HepG2 (cell line): ENCODE data around the gene SS18L1. TPM values are rescaled to one million over a fixed set of nuclear protein-coding genes. Genes with fewer than 3 reads are reported as not detected.

ENCODE experiments used
- ATAC-seq: fragments of 200-7000 bp; cut with Tn5 transposase; 3 replicates; pipeline ENCODE4 v1.9.1; 2020; ENCODE audit warnings: mild to moderate bottlenecking, moderate library complexity
- BruUV-seq: library from RNA; stranded (reverse); fragments of 400-500 nt; replicated peaks from 2 replicates; lab custom pipeline; 2021; lab: Mats Ljungman, UMichigan
- CTCF ChIA-PET: fragments of 300-600 bp; formaldehyde crosslinking; extraction: SDS; loops from one replicate; lab custom pipeline; 2021; ENCODE audit warnings: low total read pairs, inconsistent platforms, low intra/inter-chr PET ratio; lab: Yijun Ruan, JAX
- POLR2A ChIA-PET: fragments of 350-600 bp; sonication (Branson Sonifier 250); formaldehyde crosslinking; loops from one replicate; lab custom pipeline; 2020; ENCODE audit warnings: antibody characterized with exemption, inconsistent platforms; lab: Yijun Ruan, JAX
- DNase-seq: peaks from one replicate; pipeline ENCODE4 v3.0.0-alpha.2; 2015; ENCODE audit warnings: low spot score
- FAIRE-seq: peaks from 3 replicates; lab custom pipeline; 2011; peaks lifted over from hg19 to GRCh38; lab: Jason Lieb, UNC
- H2AFZ ChIP-seq: one replicate; pipeline ENCODE4 v1.6.1; 2011; ENCODE audit warnings: low read length, inconsistent platforms
- H3K27ac ChIP-seq: fragments of 300-600 bp; 3 replicates; pipeline ENCODE4 v1.8.0; 2011; ENCODE audit warnings: mixed run types, mild to moderate bottlenecking, mixed read lengths, low read length, inconsistent platforms; ENCODE audit not compliant: insufficient read depth; ENCODE audit errors: extremely low read length
- H3K27me3 ChIP-seq, 2 experiments: fragments of 200-600 bp in 1 of 2; 2 replicates in 1 of 2; 3 replicates in 1 of 2; pipeline versions ENCODE4 v1.6.0 to v1.8.0; 2011; ENCODE audit warnings: low read length in 2 of 2, mild to moderate bottlenecking in 2 of 2, moderate library complexity in 2 of 2, inconsistent platforms in 1 of 2; ENCODE audit not compliant: insufficient read depth in 2 of 2, control insufficient read depth in 1 of 2
- H3K36me3 ChIP-seq, 2 experiments: fragments of 200-600 bp in 1 of 2; replicated peaks in 1 of 2; 2 replicates in 1 of 2; 3 replicates in 1 of 2; pipeline versions ENCODE4 v1.5.1 to v1.8.0; 2011; ENCODE audit warnings: low read length in 2 of 2, inconsistent platforms in 1 of 2; ENCODE audit not compliant: insufficient read depth in 2 of 2, control insufficient read depth in 1 of 2
- H3K4me1 ChIP-seq: 2 replicates; pipeline ENCODE4 v1.5.1; 2012; ENCODE audit warnings: low read length, inconsistent platforms; ENCODE audit not compliant: insufficient read depth
- H3K4me2 ChIP-seq: 2 replicates; pipeline ENCODE4 v1.6.0; 2011; ENCODE audit warnings: low read depth, low read length, inconsistent platforms
- H3K4me3 ChIP-seq, 3 experiments: fragments of 200-600 bp in 1 of 3; sonication (generic), shearing (Covaris generic) in 1 of 3; replicated peaks in 1 of 3; 2 replicates each; pipeline ENCODE4 v1.5.1; 2011 to 2016; ENCODE audit warnings: low read length in 3 of 3, inconsistent platforms in 2 of 3, low read depth in 2 of 3, mild to moderate bottlenecking in 2 of 3, control low read depth in 1 of 3, mixed read lengths in 1 of 3; ENCODE audit not compliant: insufficient read depth in 1 of 3
- H3K79me2 ChIP-seq: one replicate; pipeline ENCODE4 v1.6.1; 2011; ENCODE audit warnings: low read length, inconsistent platforms; ENCODE audit not compliant: insufficient read depth
- H3K9ac ChIP-seq: 2 replicates; pipeline ENCODE4 v1.6.0; 2011; ENCODE audit warnings: mild to moderate bottlenecking, low read depth, low read length, inconsistent platforms; ENCODE audit not compliant: insufficient read depth
- H3K9me3 ChIP-seq: 2 replicates; pipeline ENCODE4 v1.5.1; 2012; ENCODE audit warnings: mild to moderate bottlenecking, low read length
- H4K20me1 ChIP-seq: 2 replicates; pipeline ENCODE4 v1.6.0; 2011; ENCODE audit warnings: inconsistent platforms, mild to moderate bottlenecking, low read length, moderate library complexity; ENCODE audit not compliant: insufficient read depth
- CSRNP2 ChIP-seq: sonication (generic); formaldehyde crosslinking; conservative IDR thresholded peaks from 2 replicates; pipeline ENCODE4 v1.8.0; 2022; ENCODE audit warnings: low read depth, missing genetic modification reagents
- E2F2 ChIP-seq: sonication (generic); formaldehyde crosslinking; IDR thresholded peaks from 2 replicates; pipeline ENCODE4 v1.4.0; 2020; ENCODE audit warnings: missing genetic modification reagents, borderline replicate concordance
- FIP1L1 ChIP-seq: fragments of 200-400 bp; formaldehyde crosslinking; IDR thresholded peaks from 2 replicates; pipeline ENCODE4 v1.6.1; 2018; ENCODE audit warnings: low read depth, mild to moderate bottlenecking, low read length, moderate library complexity, borderline replicate concordance; ENCODE audit not compliant: insufficient read depth
- HDAC2 ChIP-seq: sonication (generic); formaldehyde crosslinking; IDR thresholded peaks from 2 replicates; pipeline ENCODE4 v1.4.0; 2020; ENCODE audit warnings: missing genetic modification reagents
- HOXA3 ChIP-seq: sonication (generic); formaldehyde crosslinking; IDR thresholded peaks from 2 replicates; pipeline ENCODE4 v1.5.0; 2020; ENCODE audit warnings: missing genetic modification reagents
- ISX ChIP-seq: sonication (generic); formaldehyde crosslinking; conservative IDR thresholded peaks from 2 replicates; pipeline ENCODE4 v1.5.0; 2020; ENCODE audit warnings: missing genetic modification reagents
- SIN3A ChIP-seq: IDR thresholded peaks from 2 replicates; pipeline ENCODE4 v1.6.1; 2011; ENCODE audit warnings: low read depth, mild to moderate bottlenecking, control low read depth, low read length, borderline replicate concordance
- XRCC5 ChIP-seq: fragments of 200-400 bp; formaldehyde crosslinking; optimal IDR thresholded peaks from 2 replicates; pipeline ENCODE3; 2017; ENCODE audit warnings: mild to moderate bottlenecking, low read length
- ZC3H4 ChIP-seq: sonication (generic); formaldehyde crosslinking; IDR thresholded peaks from 2 replicates; pipeline ENCODE4 v1.4.0; 2020; ENCODE audit warnings: missing genetic modification reagents, borderline replicate concordance
- ZFP1 ChIP-seq: IDR thresholded peaks from 2 replicates; pipeline ENCODE4 v1.6.1; 2016
- ZNF143 ChIP-seq: sonication (generic); formaldehyde crosslinking; IDR thresholded peaks from 2 replicates; pipeline ENCODE4 v1.4.0; 2020; ENCODE audit warnings: missing genetic modification reagents
- ZNF589 ChIP-seq: sonication (generic); formaldehyde crosslinking; conservative IDR thresholded peaks from 2 replicates; pipeline ENCODE4 v1.8.0; 2022; ENCODE audit warnings: mild to moderate bottlenecking, moderate library complexity, missing genetic modification reagents
- ZNF737 ChIP-seq: sonication (generic); formaldehyde crosslinking; IDR thresholded peaks from 2 replicates; pipeline ENCODE4 v1.5.0; 2020; ENCODE audit warnings: missing genetic modification reagents, mild to moderate bottlenecking, borderline replicate concordance
- WGBS: methylation state at CpG from one replicate; pipeline ENCODE4 v1.1.6; 2017; ENCODE audit warnings: low lambda C conversion rate; 5-methylcytosine and 5-hydroxymethylcytosine counted together
- in situ Hi-C: cut with HindIII; loops from 2 replicates; pipeline ENCODE4 v1.10.0; 2017; ENCODE audit warnings: low pct_unique_long_range_greater_than_20kb; ENCODE audit not compliant: extremely low pct_ligation_motif_present
- intact Hi-C: fragments of 100-400 bp; cut with micrococcal nuclease; formaldehyde crosslinking; loops from one replicate; pipeline ENCODE4 v1.10.0; 2022; ENCODE audit not compliant: unreplicated experiment
- polyA plus RNA-seq, 8 experiments: library from polyadenylated mRNA; depleted of rRNA in 3 of 8; stranded (reverse) in 7 of 8; unstranded in 1 of 8; fragments of >200 nt; fragmentation: Illumina TruSeq in 4 of 8; extraction: Trizol in 4 of 8; gene quantifications; 2 replicates each; pipeline versions ENCODE4 v1.2.1 to v1.2.3, GENCODE V29; 2011 to 2016; ENCODE audit warnings: low read depth in 4 of 8, missing spikeins in 1 of 8, mixed read lengths in 1 of 8; ENCODE audit not compliant: insufficient read depth in 1 of 8
- total RNA-seq, 5 experiments: library from RNA; depleted of rRNA; stranded (reverse); fragments of >200 nt; fragmentation: Illumina TruSeq; extraction: Trizol; gene quantifications; 2 replicates each; pipeline ENCODE4 v1.2.3, GENCODE V29; 2016; ENCODE audit warnings: low read depth in 1 of 5
- TF ChIP-seq, protein P1 (sequence below): sonication (generic); formaldehyde crosslinking; IDR thresholded peaks from 2 replicates; pipeline ENCODE4 v1.8.1; 2023; ENCODE audit warnings: mild to moderate bottlenecking, inconsistent platforms, moderate library complexity, missing genetic modification reagents, borderline replicate concordance

SS18L1 gene
- total and polyA plus RNA-seq, 2 of the 13 experiments (the other 11 are each of a cell fraction or from before 2014, with no cell fraction given): 17.8 to 27.6 TPM

GRCh38 chr20:62225026-62225425, 81.5 kb downstream of the SS18L1 start:
- no peak for FAIRE-seq
- no peak overlapping the region for H3K4me3 ChIP-seq
- ChIA-PET POLR2A (no interaction called here), CTCF (no interaction called here)
- DNase-seq: no peak
- no peaks in the 10 kb centered on the region for H3K79me2 ChIP-seq
- no peaks in the 10 kb centered on the region for H3K36me3 ChIP-seq
- H2AFZ ChIP-seq: no peak overlapping the region
- no peaks in the 10 kb centered on the region for H3K9me3 ChIP-seq
- H3K4me1 ChIP-seq: peaks cover 33% of the 10 kb centered on the region
- no peak for ATAC-seq
- H3K27me3 ChIP-seq: peaks cover 53 to 87% of the 10 kb centered on the region in 2 experiments
- BruUV-seq: no TSS peak
- TF ChIP-seq ISX (CRISPR knock-in tag) (no peak), ZFP1 (no peak), ZC3H4 (CRISPR knock-in tag) (no peak), ZNF143 (CRISPR knock-in tag) (no peak), HOXA3 (no peak), ZNF737 (CRISPR knock-in tag) (no peak), E2F2 (no peak), HDAC2 (CRISPR knock-in tag) (no peak), SIN3A (no peak), XRCC5 (no peak), CSRNP2 (no peak), ZNF589 (CRISPR knock-in tag) (no peak), FIP1L1 (no peak)
- TF ChIP-seq, protein P1, sequence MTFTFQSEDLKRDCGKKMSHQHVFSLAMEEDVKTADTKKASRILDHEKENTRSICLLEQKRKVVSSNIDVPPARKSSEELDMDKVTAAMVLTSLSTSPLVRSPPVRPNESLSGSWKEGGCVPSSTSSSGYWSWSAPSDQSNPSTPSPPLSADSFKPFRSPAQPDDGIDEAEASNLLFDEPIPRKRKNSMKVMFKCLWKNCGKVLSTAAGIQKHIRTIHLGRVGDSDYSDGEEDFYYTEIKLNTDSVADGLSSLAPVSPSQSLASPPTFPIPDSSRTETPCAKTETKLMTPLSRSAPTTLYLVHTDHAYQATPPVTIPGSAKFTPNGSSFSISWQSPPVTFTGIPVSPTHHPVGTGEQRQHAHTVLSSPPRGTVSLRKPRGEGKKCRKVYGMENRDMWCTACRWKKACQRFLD (CRISPR knock-in tag): no peak
- peaks cover 28% of the 10 kb centered on the region; the same call in 1 of the 2 replicates for H4K20me1 ChIP-seq
- no peak overlapping the region for H3K9ac ChIP-seq
- H3K27ac ChIP-seq: no peak overlapping the region
- intact Hi-C loops (no loop called here), in situ Hi-C loops (no loop called here)
- 35% methylated on average over 10 of the region's 13 CpGs for WGBS
- H3K4me2 ChIP-seq: no peak overlapping the region
